ENCODE data around the gene A4GALT.
"Not testable (repeated sequence)": the region's sequence is repeated elsewhere in the genome, so short reads cannot be mapped to it uniquely, and the experiment has no call there.

A4GALT gene

GRCh38 chr22:42745118-42745517, 24.4 kb upstream of the A4GALT start:
- Histone ChIP-seq H3K9me2 (ENCODE audit: low read depth, low read length) (no peaks in the 10 kb centered on the region), H3K79me2 (ENCODE audit: insufficient read depth, low read length) (no peaks in the 10 kb centered on the region), H3K27ac (ENCODE audit: low read depth, low read length, poor library complexity, severe bottlenecking) (no peak overlapping the region), H3K4me1 (ENCODE audit: insufficient read depth, low read length, severe bottlenecking) (no peaks in the 10 kb centered on the region), H3K9me3 (ENCODE audit: low read length) (no peaks in the 10 kb centered on the region), H3K9ac (ENCODE audit: low read length) (no peak overlapping the region), H2AFZ (ENCODE audit: low read length) (no peak overlapping the region), H3K4me2 (ENCODE audit: low read length) (no peak overlapping the region), H4K20me1 (ENCODE audit: insufficient read depth, low read length) (no peaks in the 10 kb centered on the region), H3K36me3 (ENCODE audit: insufficient read depth, low read length) (no peaks in the 10 kb centered on the region), H3K27me3 (ENCODE audit: insufficient read depth, low read length) (no peaks in the 10 kb centered on the region), H3K4me3 (ENCODE audit: low read depth, low read length, poor library complexity, severe bottlenecking) (no peak overlapping the region), H3F3A (ENCODE audit: insufficient read depth, low read length) (no peaks in the 10 kb centered on the region)
- no peak for TF ChIP-seq CTCF (IDR thresholded peaks at IDR 0.05; ENCODE audit: low read length)
- TF ChIP-seq EZH2 (IDR thresholded peaks at IDR 0.05; ENCODE audit: borderline replicate concordance, low read length), result no peak

GRCh38 chr22:42743501-42743991, 22.9 kb upstream of the A4GALT start:
- no peak overlapping the region for H3K27ac ChIP-seq (ENCODE audit: low read depth, low read length, poor library complexity, severe bottlenecking)
- no peaks in the 10 kb centered on the region for H3K79me2 ChIP-seq (ENCODE audit: insufficient read depth, low read length)
- no peaks in the 10 kb centered on the region for H3K9me2 ChIP-seq (ENCODE audit: low read depth, low read length)
- H3K36me3 ChIP-seq (ENCODE audit: insufficient read depth, low read length), result no peaks in the 10 kb centered on the region
- H4K20me1 ChIP-seq (ENCODE audit: insufficient read depth, low read length), result no peaks in the 10 kb centered on the region
- no peaks in the 10 kb centered on the region for H3F3A ChIP-seq (ENCODE audit: insufficient read depth, low read length)
- no peaks in the 10 kb centered on the region for H3K4me1 ChIP-seq (ENCODE audit: insufficient read depth, low read length, severe bottlenecking)
- no peak overlapping the region for H2AFZ ChIP-seq (ENCODE audit: low read length)
- no peak overlapping the region for H3K4me2 ChIP-seq (ENCODE audit: low read length)
- H3K4me3 ChIP-seq (ENCODE audit: low read depth, low read length, poor library complexity, severe bottlenecking), result no peak overlapping the region
- TF ChIP-seq CTCF (IDR thresholded peaks at IDR 0.05; ENCODE audit: low read length), result no peak
- TF ChIP-seq EZH2 (IDR thresholded peaks at IDR 0.05; ENCODE audit: borderline replicate concordance, low read length), result no peak
- H3K9me3 ChIP-seq (ENCODE audit: low read length), result no peaks in the 10 kb centered on the region
- H3K9ac ChIP-seq (ENCODE audit: low read length), result no peak overlapping the region
- H3K27me3 ChIP-seq (ENCODE audit: insufficient read depth, low read length), result no peaks in the 10 kb centered on the region

- no peaks in the 10 kb centered on the region for H3K27me3 ChIP-seq (ENCODE audit: insufficient read depth, low read length)
- no peak overlapping the region for H3K27ac ChIP-seq (ENCODE audit: low read depth, low read length, poor library complexity, severe bottlenecking)
- H3K36me3 ChIP-seq (ENCODE audit: insufficient read depth, low read length), result no peaks in the 10 kb centered on the region
- no peaks in the 10 kb centered on the region for H3K4me1 ChIP-seq (ENCODE audit: insufficient read depth, low read length, severe bottlenecking)
- no peak overlapping the region for H3K9ac ChIP-seq (ENCODE audit: low read length)
- TF ChIP-seq CTCF (IDR thresholded peaks at IDR 0.05; ENCODE audit: low read length), result no peak
- TF ChIP-seq EZH2 (IDR thresholded peaks at IDR 0.05; ENCODE audit: borderline replicate concordance, low read length), result no peak
- no peaks in the 10 kb centered on the region for H3K79me2 ChIP-seq (ENCODE audit: insufficient read depth, low read length)
- H3K4me2 ChIP-seq (ENCODE audit: low read length), result no peak overlapping the region
- H2AFZ ChIP-seq (ENCODE audit: low read length), result no peak overlapping the region
- no peaks in the 10 kb centered on the region for H3K9me2 ChIP-seq (ENCODE audit: low read depth, low read length)
- H3K9me3 ChIP-seq (ENCODE audit: low read length), result no peaks in the 10 kb centered on the region
- no peak overlapping the region for H3K4me3 ChIP-seq (ENCODE audit: low read depth, low read length, poor library complexity, severe bottlenecking)
- H4K20me1 ChIP-seq (ENCODE audit: insufficient read depth, low read length), result no peaks in the 10 kb centered on the region
- H3F3A ChIP-seq (ENCODE audit: insufficient read depth, low read length), result no peaks in the 10 kb centered on the region
These were observed 22.3 kb upstream of the A4GALT start for GRCh38 chr22:42742940-42743339.

GRCh38 chr22:42740320-42740719, 19.6 kb upstream of the A4GALT start:
- H3K79me2 ChIP-seq (ENCODE audit: insufficient read depth, low read length); H3K27me3 ChIP-seq (ENCODE audit: insufficient read depth, low read length); H3F3A ChIP-seq (ENCODE audit: insufficient read depth, low read length); H3K4me1 ChIP-seq (ENCODE audit: insufficient read depth, low read length, severe bottlenecking); H3K36me3 ChIP-seq (ENCODE audit: insufficient read depth, low read length); H3K9ac ChIP-seq (ENCODE audit: low read length); H3K27ac ChIP-seq (ENCODE audit: low read depth, low read length, poor library complexity, severe bottlenecking); H2AFZ ChIP-seq (ENCODE audit: low read length); H4K20me1 ChIP-seq (ENCODE audit: insufficient read depth, low read length); H3K4me2 ChIP-seq (ENCODE audit: low read length); H3K4me3 ChIP-seq (ENCODE audit: low read depth, low read length, poor library complexity, severe bottlenecking); H3K9me2 ChIP-seq (ENCODE audit: low read depth, low read length); H3K9me3 ChIP-seq (ENCODE audit: low read length): not testable (repeated sequence)
